H1 (cell line): ENCODE data around the gene CTSW. TPM values are rescaled to one million over a fixed set of nuclear protein-coding genes. Genes with fewer than 3 reads are reported as not detected.
A peak's percentile ranks its signal among the peaks of the same experiment; 100 is the strongest.

ENCODE experiments used
- KDM1A ChIP-seq: fragments of 200-600, 300-600 bp; sonication (generic); IDR thresholded peaks from 2 replicates; pipeline ENCODE4 v1.7.1; 2016; ENCODE audit warnings: mild to moderate bottlenecking, low read length, borderline replicate concordance
- POLR2A ChIP-seq, 2 experiments: IDR thresholded peaks; 1 replicate in 1 of 2; 2 replicates in 1 of 2; pipeline ENCODE4 v1.6.1; 2011; ENCODE audit warnings: low read depth in 2 of 2, low read length in 2 of 2, mild to moderate bottlenecking in 2 of 2; ENCODE audit errors: control extremely low read depth in 1 of 2
- SRF ChIP-seq: IDR thresholded peaks from 2 replicates; pipeline ENCODE4 v1.6.1; 2011; ENCODE audit warnings: mild to moderate bottlenecking, low read depth, low read length, moderate library complexity
- polyA plus RNA-seq, 7 experiments: library from polyadenylated mRNA; depleted of rRNA in 3 of 7; stranded (reverse) in 5 of 7; unstranded in 2 of 7; fragments of >200 nt in 5 of 7; fragments of 200-250 nt in 2 of 7; gene quantifications; 1 replicate in 5 of 7; 2 replicates in 1 of 7; 4 replicates in 1 of 7; pipeline versions ENCODE4 v1.2.1 to v1.2.3, GENCODE V29; 2011 to 2013; ENCODE audit warnings: missing spikeins in 2 of 7, mixed read lengths in 2 of 7
- total RNA-seq: library from RNA; stranded (reverse); fragmentation: NEBNext Ultra II Directional; extraction: Animal tissue kit (Norgen Biotek cat#: 25700); gene quantifications from 2 replicates; pipeline ENCODE4 v1.2.1, GENCODE V29; 2021

Gene CTSW
- total and polyA plus RNA-seq, 2 of the 8 experiments (the other 6 are each of a cell fraction or from before 2014, with no cell fraction given): not detected

- TF ChIP-seq SRF (no peak), KDM1A (no peak), POLR2A (IDR thresholded peaks at IDR 0.05; ENCODE audit: control extremely low read depth in 1 of 2, low read depth in 2 of 2, low read length in 2 of 2) (peak in 1 of 2 experiments; percentile 59; a peak in 2 of 3 replicates)
These were observed 11.5 kb upstream of the CTSW start (continued) for GRCh38 chr11:65868076-65868667.
